Measurements from ENCODE around the gene HSPB2. TPM values are rescaled to one million over a fixed set of nuclear protein-coding genes. Genes with fewer than 3 reads are reported as not detected.

HSPB2 gene, protein sequence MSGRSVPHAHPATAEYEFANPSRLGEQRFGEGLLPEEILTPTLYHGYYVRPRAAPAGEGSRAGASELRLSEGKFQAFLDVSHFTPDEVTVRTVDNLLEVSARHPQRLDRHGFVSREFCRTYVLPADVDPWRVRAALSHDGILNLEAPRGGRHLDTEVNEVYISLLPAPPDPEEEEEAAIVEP
- total RNA-seq: not detected

GRCh38 chr11:111912535-111912934 is at the start of gene HSPB2:
Gene HSPB2, plus strand, starts transcription at chr11:111912734. Its CDS starts 96 bp downstream, at chr11:111912830.

GRCh38 chr11:111870886-111871692 is 41.4 kb upstream of the HSPB2 start, which contains the start of gene ALG9:
Gene ALG9, minus strand, starts transcription at chr11:111871581. Its CDS starts 99 bp downstream, at chr11:111871482.

DNA sequence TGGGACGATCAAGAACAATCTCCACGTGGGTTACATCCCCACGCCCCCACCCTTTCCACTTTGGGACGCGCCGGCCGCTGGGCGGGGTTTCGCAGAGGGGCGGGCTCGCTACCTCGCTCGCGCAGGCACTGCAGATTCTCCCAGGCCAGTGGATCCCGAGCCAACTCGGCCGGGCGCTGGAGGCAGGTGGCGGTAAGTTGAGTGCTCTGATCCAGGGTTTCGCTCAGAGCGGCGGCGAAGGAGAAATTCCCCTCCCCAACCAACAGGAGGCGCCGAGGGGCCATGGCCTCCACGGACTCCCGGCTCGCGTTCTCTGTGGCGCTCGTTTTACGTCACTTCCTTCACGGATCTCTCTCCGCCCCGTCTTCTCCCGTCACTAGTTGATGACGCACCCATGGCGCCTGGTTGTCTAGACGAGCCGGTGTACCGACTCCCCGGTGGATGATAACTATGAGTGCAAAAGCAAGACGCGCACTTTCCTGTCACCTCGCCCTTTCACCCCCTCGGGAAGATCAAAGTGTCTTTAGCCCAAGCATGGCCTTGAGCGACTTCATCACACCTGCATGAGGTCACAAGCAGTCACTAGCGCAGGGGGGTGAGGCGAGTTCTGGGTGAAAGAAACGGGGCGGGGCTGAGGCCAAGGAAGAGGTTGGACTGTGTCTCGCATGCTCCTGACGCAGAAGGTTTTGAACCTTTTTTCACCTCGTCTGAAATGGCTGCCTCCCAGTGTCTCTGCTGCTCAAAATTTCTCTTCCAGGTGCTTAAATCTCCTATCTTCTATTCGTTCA is 33.5 kb upstream of the HSPB2 start, which contains the start of the genes CFAP68 and FDXACB1:
TSS of gene CFAP68 (plus strand) at position 693 of the 788 bp plus-strand sequence. CDS start at position 713, 20 bp downstream.
TSS of gene FDXACB1 (minus strand) at position 317 of the 788 bp plus-strand sequence. CDS start at position 284, 33 bp downstream.

GRCh38 chr11:111911563-111912401 is 752 bp upstream of the HSPB2 start, which contains the start of gene CRYAB:
Gene CRYAB, minus strand, starts transcription at chr11:111911770. Its CDS starts 46 bp downstream, at chr11:111911724.

GRCh38 chr11:111918390-111919256 is 6.1 kb downstream of the HSPB2 start, which contains the start of gene C11orf52:
Gene C11orf52, plus strand, starts transcription at chr11:111918913. Its CDS starts 60 bp downstream, at chr11:111918973.

Other genes with a start within 250 kb of the HSPB2 start
- 10 to 100 TPM; 40.8 to 42.5 TPM for gene PPP2R1B, start 146.3 kb upstream of the HSPB2 start, total RNA-seq
- gene ALG9, start 41.2 kb upstream of the HSPB2 start, total RNA-seq: 10 to 100 TPM; 20.3 to 22.0 TPM
- gene FDXACB1, start 33.6 kb upstream of the HSPB2 start, total RNA-seq: 1 to 10 TPM; 3.8 to 4.1 TPM
- 10 to 100 TPM; 20.3 to 23.9 TPM for gene CFAP68, start 33.2 kb upstream of the HSPB2 start, total RNA-seq
- gene CRYAB, start 964 bp upstream of the HSPB2 start, total RNA-seq: not detected
- not detected for gene C11orf52, start 6.2 kb downstream of the HSPB2 start, total RNA-seq
- gene DIXDC1, start 24.6 kb downstream of the HSPB2 start, total RNA-seq: 1 to 10 TPM; 2.5 to 3.0 TPM
- 10 to 100 TPM; 22.9 to 23.6 TPM for gene DLAT, start 112.7 kb downstream of the HSPB2 start, total RNA-seq
- under 1 TPM; 0.17 to 0.28 TPM for gene PIH1D2, start 161.3 kb downstream of the HSPB2 start, total RNA-seq
- 10 to 100 TPM; 23.8 to 24.1 TPM for gene NKAPD1, start 161.6 kb downstream of the HSPB2 start, total RNA-seq
- gene TIMM8B, start 174.0 kb downstream of the HSPB2 start, total RNA-seq: 10 to 100 TPM; 41.6 to 43.7 TPM
- gene SDHD, start 174.1 kb downstream of the HSPB2 start, total RNA-seq: 10 to 100 TPM; 77.0 to 78.7 TPM

Measured in activated naive CD4-positive, alpha-beta T cell treated with anti-CD3 and anti-CD28 coated beads, Interleukin-2, amount 10 ng/mL, durations not matched to agents 5 hours and 36 hours (primary cell).